Fibroblast of lung (primary cell): ENCODE measurements around the gene SOX21.

Experiments used
- EZH2 ChIP-seq: IDR thresholded peaks from 2 replicates; pipeline ENCODE4 v1.5.1; 2012; ENCODE audit warnings: low read length, control low read depth, mild to moderate bottlenecking; ENCODE audit errors: missing control alignments
- TF ChIP-seq, protein P1 (sequence below), 2 donors: IDR thresholded peaks in 1 of 2; conservative IDR thresholded peaks in 1 of 2; 1 replicate in 1 of 2; 2 replicates in 1 of 2; pipeline ENCODE4 v1.5.1; 2011 to 2012; ENCODE audit warnings: low read length in 2 of 2, control low read depth in 1 of 2, inconsistent platforms in 1 of 2, low read depth in 1 of 2, mild to moderate bottlenecking in 1 of 2

- no peak for TF ChIP-seq EZH2
- TF ChIP-seq, protein P1, sequence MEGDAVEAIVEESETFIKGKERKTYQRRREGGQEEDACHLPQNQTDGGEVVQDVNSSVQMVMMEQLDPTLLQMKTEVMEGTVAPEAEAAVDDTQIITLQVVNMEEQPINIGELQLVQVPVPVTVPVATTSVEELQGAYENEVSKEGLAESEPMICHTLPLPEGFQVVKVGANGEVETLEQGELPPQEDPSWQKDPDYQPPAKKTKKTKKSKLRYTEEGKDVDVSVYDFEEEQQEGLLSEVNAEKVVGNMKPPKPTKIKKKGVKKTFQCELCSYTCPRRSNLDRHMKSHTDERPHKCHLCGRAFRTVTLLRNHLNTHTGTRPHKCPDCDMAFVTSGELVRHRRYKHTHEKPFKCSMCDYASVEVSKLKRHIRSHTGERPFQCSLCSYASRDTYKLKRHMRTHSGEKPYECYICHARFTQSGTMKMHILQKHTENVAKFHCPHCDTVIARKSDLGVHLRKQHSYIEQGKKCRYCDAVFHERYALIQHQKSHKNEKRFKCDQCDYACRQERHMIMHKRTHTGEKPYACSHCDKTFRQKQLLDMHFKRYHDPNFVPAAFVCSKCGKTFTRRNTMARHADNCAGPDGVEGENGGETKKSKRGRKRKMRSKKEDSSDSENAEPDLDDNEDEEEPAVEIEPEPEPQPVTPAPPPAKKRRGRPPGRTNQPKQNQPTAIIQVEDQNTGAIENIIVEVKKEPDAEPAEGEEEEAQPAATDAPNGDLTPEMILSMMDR (conservative IDR thresholded peaks at IDR 0.05 in 1 of 2, IDR thresholded peaks at IDR 0.05 in 1 of 2; ENCODE audit: low read depth in 1 of 2, low read length in 2 of 2) = peak; percentile 69 to 70
These were observed 37.6 kb downstream of the SOX21 start for GRCh38 chr13:94674609-94675348.
